ENCODE data around the gene NDE1. TPM values are rescaled to one million over a fixed set of nuclear protein-coding genes. Genes with fewer than 3 reads are reported as not detected.

The NDE1 gene
- polyA plus RNA-seq, 2 of the 4 experiments (the other 2 are of a cell fraction) = 27.6 to 30.6 TPM

DNA sequence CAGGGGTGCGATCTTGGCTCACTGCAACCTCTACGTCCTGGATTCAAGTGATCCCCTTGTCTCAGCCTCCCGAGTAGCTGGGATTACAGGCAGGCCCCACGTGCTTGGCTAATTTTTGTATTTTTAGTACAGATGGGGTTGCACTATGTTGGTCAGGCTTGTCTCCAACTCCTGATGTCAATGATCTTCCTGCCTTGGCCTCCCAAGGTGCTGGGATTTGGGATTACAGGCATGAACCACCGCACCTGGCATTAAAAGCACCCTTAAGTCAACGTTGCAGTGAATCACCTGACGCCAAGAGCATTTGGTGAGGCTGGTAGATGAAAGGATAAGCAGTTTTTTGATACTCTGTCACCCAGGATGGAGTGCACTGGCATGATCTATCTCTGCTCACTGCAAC lies 59.0 kb downstream of the NDE1 start (continued):
- TF ChIP-seq RARB (CRISPR knock-in tag; IDR thresholded peaks at IDR 0.05) (no peak), EHMT2 (IDR thresholded peaks at IDR 0.05; ENCODE audit: low read depth) (no peak), HOXB5 (CRISPR knock-in tag; IDR thresholded peaks at IDR 0.05) (no peak), RFX5 (IDR thresholded peaks at IDR 0.05) (no peak), JUN (IDR thresholded peaks at IDR 0.05) (no peak), KDM5A (IDR thresholded peaks at IDR 0.05) (no peak), SREBF2 (IDR thresholded peaks at IDR 0.05) (no peak), HOXB13 (CRISPR knock-in tag; IDR thresholded peaks at IDR 0.05; ENCODE audit: low read depth) (no peak), RNF2 (IDR thresholded peaks at IDR 0.05; ENCODE audit: borderline replicate concordance, low read depth) (no peak), JUNB (IDR thresholded peaks at IDR 0.05) (no peak)
- TF ChIP-seq, protein P1, sequence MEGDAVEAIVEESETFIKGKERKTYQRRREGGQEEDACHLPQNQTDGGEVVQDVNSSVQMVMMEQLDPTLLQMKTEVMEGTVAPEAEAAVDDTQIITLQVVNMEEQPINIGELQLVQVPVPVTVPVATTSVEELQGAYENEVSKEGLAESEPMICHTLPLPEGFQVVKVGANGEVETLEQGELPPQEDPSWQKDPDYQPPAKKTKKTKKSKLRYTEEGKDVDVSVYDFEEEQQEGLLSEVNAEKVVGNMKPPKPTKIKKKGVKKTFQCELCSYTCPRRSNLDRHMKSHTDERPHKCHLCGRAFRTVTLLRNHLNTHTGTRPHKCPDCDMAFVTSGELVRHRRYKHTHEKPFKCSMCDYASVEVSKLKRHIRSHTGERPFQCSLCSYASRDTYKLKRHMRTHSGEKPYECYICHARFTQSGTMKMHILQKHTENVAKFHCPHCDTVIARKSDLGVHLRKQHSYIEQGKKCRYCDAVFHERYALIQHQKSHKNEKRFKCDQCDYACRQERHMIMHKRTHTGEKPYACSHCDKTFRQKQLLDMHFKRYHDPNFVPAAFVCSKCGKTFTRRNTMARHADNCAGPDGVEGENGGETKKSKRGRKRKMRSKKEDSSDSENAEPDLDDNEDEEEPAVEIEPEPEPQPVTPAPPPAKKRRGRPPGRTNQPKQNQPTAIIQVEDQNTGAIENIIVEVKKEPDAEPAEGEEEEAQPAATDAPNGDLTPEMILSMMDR (IDR thresholded peaks at IDR 0.05) = no peak

DNA sequence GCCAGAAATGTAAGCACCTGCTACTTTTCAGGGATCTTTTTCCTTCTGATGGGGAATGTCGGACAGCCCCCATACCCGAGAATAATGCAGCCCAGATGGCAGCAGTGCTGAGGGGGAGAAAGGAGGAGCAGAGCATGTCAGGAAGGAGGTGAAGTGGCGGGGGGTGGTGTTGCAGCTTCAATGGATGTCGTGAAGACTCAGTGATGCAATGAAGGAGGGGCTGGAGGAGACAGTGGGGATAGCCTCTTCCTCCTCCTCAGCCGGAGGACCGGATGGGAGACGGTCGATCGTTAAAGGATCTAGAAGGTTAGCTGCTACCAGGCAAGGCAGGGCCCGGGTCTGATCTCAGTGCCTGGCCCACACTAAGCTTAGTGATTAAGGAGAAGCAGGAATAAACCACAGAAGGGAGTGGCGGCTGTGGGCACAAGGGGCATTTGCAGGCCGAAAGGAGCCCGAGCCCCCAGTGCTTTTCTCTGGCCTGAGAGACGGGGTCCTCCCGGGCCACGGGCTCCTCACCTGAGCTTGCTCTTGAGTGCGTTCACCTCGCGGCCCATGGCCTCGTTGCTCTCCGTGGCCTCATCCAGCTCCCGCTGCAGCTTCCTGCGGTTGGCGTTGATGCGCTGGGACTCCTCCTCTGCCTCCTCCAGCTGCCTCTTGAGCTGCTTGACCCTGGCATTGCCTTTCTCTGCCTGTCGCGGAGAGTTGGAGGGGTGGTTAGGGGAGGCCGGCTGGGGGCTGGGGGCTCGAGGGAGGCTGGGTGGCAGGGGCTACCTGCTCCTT lies 64.5 kb downstream of the NDE1 start:
- FAIRE-seq (no peak), ATAC-seq (0 out of 6 replicates have a peak, but pooled peaks of 1 of the 2 experiments have one; percentile 18), DNase-seq (ENCODE audit: low read depth in 1 of 2, low spot score in 1 of 2) (no peak)
- no peaks in the 10 kb centered on the region for H3K4me1 ChIP-seq
- CTCF ChIA-PET = interaction anchor here (0.7 to 1.7 kb wide), 3 partner anchors 10 to 287 kb away, joined by 3 to 5 read pairs (median 3); no protein-coding TSS in a partner anchor
- WGBS (ENCODE audit: missing lambda C conversion rate) = 92% methylated on average over 29 of the region's 29 CpGs
- POLR2A ChIA-PET = interaction anchor here (0.6 kb wide), 1 partner anchor 15 kb away, joined by 3 read pairs; no protein-coding TSS in a partner anchor
- H3K4me2 ChIP-seq = no peak overlapping the region
- no peak overlapping the region for H3K27ac ChIP-seq
- no peaks in the 10 kb centered on the region for H3K9me3 ChIP-seq
- no peak overlapping the region for H3K4me3 ChIP-seq
- TF ChIP-seq ZNF302 (CRISPR knock-in tag; IDR thresholded peaks at IDR 0.05) (no peak), NR3C1 (IDR thresholded peaks at IDR 0.05) (no peak), MAFK (IDR thresholded peaks at IDR 0.05; ENCODE audit: partially characterized antibody) (no peak), RARB (CRISPR knock-in tag; IDR thresholded peaks at IDR 0.05) (no peak), CHD2 (IDR thresholded peaks at IDR 0.05; ENCODE audit: low read length, partially characterized antibody) (no peak)
- TF ChIP-seq, protein P2, sequence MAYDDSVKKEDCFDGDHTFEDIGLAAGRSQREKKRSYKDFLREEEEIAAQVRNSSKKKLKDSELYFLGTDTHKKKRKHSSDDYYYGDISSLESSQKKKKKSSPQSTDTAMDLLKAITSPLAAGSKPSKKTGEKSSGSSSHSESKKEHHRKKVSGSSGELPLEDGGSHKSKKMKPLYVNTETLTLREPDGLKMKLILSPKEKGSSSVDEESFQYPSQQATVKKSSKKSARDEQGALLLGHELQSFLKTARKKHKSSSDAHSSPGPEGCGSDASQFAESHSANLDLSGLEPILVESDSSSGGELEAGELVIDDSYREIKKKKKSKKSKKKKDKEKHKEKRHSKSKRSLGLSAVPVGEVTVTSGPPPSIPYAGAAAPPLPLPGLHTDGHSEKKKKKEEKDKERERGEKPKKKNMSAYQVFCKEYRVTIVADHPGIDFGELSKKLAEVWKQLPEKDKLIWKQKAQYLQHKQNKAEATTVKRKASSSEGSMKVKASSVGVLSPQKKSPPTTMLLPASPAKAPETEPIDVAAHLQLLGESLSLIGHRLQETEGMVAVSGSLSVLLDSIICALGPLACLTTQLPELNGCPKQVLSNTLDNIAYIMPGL (CRISPR knock-in tag; IDR thresholded peaks at IDR 0.05; ENCODE audit: borderline replicate concordance) = no peak
- TF ChIP-seq, protein P1 (IDR thresholded peaks at IDR 0.05) = no peak

DNA sequence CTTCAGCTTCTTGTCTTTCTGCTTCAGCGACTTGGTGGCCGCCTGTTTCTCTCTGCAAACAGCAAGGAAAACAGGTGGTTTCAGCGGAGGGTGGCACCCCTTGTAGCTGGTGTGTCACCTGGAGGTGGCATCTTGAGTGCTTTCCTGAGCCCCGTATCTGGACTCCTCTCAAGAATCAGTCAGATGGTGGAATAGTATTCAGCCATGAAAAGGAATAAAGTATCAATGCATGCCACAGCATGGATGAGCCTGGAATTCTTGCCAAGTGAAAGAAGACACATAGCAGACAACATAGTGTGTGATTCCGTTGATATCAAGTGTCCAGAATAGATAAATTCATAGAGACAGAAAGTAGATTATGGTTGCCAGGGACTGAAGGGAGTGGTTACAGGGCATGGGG lies 65.2 kb downstream of the NDE1 start:
- ChIA-PET POLR2A (interaction anchor here (0.6 kb wide), 1 partner anchor 14 kb away, joined by 3 read pairs; no protein-coding TSS in a partner anchor), CTCF (interaction anchor here (1.7 kb wide), 1 partner anchor 10 kb away, joined by 5 read pairs; no protein-coding TSS in a partner anchor)
- Histone ChIP-seq H3K4me2 (no peak overlapping the region), H3K27ac (no peak overlapping the region), H3K9me3 (no peaks in the 10 kb centered on the region), H3K4me1 (no peaks in the 10 kb centered on the region), H3K4me3 (no peak overlapping the region)
- no peak for FAIRE-seq
- TF ChIP-seq RNF2 (IDR thresholded peaks at IDR 0.05; ENCODE audit: borderline replicate concordance, low read depth) (no peak), FOSB (CRISPR knock-in tag; IDR thresholded peaks at IDR 0.05) (no peak), TFCP2L1 (CRISPR knock-in tag; IDR thresholded peaks at IDR 0.05) (no peak), ESRRA (IDR thresholded peaks at IDR 0.05; ENCODE audit: borderline replicate concordance, low read length) (no peak), NPAS2 (CRISPR knock-in tag; IDR thresholded peaks at IDR 0.05; ENCODE audit: borderline replicate concordance) (no peak), ZC3H11A (IDR thresholded peaks at IDR 0.05) (no peak), CBX8 (IDR thresholded peaks at IDR 0.05) (no peak), HOXB13 (CRISPR knock-in tag; IDR thresholded peaks at IDR 0.05; ENCODE audit: low read depth) (no peak)
- TF ChIP-seq, protein P3, sequence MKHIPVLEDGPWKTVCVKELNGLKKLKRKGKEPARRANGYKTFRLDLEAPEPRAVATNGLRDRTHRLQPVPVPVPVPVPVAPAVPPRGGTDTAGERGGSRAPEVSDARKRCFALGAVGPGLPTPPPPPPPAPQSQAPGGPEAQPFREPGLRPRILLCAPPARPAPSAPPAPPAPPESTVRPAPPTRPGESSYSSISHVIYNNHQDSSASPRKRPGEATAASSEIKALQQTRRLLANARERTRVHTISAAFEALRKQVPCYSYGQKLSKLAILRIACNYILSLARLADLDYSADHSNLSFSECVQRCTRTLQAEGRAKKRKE (CRISPR knock-in tag; IDR thresholded peaks at IDR 0.05; ENCODE audit: low read depth) = no peak
- TF ChIP-seq, protein P4, sequence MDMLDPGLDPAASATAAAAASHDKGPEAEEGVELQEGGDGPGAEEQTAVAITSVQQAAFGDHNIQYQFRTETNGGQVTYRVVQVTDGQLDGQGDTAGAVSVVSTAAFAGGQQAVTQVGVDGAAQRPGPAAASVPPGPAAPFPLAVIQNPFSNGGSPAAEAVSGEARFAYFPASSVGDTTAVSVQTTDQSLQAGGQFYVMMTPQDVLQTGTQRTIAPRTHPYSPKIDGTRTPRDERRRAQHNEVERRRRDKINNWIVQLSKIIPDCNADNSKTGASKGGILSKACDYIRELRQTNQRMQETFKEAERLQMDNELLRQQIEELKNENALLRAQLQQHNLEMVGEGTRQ (IDR thresholded peaks at IDR 0.05) = no peak
- TF ChIP-seq, protein P5, sequence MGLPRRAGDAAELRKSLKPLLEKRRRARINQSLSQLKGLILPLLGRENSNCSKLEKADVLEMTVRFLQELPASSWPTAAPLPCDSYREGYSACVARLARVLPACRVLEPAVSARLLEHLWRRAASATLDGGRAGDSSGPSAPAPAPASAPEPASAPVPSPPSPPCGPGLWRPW (IDR thresholded peaks at IDR 0.05) = no peak
- ATAC-seq = no peak
- no peak for DNase-seq (ENCODE audit: low read depth in 1 of 2, low spot score in 1 of 2)
- 79% methylated on average over 5 of the region's 5 CpGs for WGBS (ENCODE audit: missing lambda C conversion rate)

All from A549 (cell line).